Activated naive CD8-positive, alpha-beta T cell treated with anti-CD3 and anti-CD28 coated beads, Interleukin-2, amount 50 U/mL, for 16 hours (primary cell): Measurements from ENCODE around the gene SLC47A2.
"Not testable (repeated sequence)": the region's sequence is repeated elsewhere in the genome, so short reads cannot be mapped to it uniquely, and the experiment has no call there.

Experiments
- DNase-seq: peaks from one replicate; pipeline ENCODE4 v3.0.0-alpha.2; 2020; ENCODE audit warnings: low read depth, low spot score

Gene SLC47A2

GRCh38 chr17:19671433-19671832 is 45.0 kb downstream of the SLC47A2 start:
- no peak for DNase-seq

- no peak for DNase-seq
These were observed 45.5 kb downstream of the SLC47A2 start for GRCh38 chr17:19670908-19671307.

GRCh38 chr17:19669680-19670079 is 46.7 kb downstream of the SLC47A2 start:
- not testable (repeated sequence) for DNase-seq

- DNase-seq, result no peak
These were observed 51.6 kb downstream of the SLC47A2 start for GRCh38 chr17:19664821-19665181.

- DNase-seq, result no peak
These were observed 52.1 kb downstream of the SLC47A2 start for GRCh38 chr17:19664136-19664820.

GRCh38 chr17:19663097-19663496 is 53.3 kb downstream of the SLC47A2 start:
- DNase-seq, result no peak

GRCh38 chr17:19661121-19661520 is 55.3 kb downstream of the SLC47A2 start:
- no peak for DNase-seq

- no peak for DNase-seq
These were observed 56.0 kb downstream of the SLC47A2 start for GRCh38 chr17:19660219-19660870.

- no peak for DNase-seq
These were observed 56.8 kb downstream of the SLC47A2 start for GRCh38 chr17:19659366-19660177.

GRCh38 chr17:19656851-19657581 is 59.4 kb downstream of the SLC47A2 start:
- no peak for DNase-seq

- DNase-seq, result no peak
These were observed 60.0 kb downstream of the SLC47A2 start for GRCh38 chr17:19656336-19656735.

- no peak for DNase-seq
These were observed 61.5 kb downstream of the SLC47A2 start for GRCh38 chr17:19654896-19655295.

GRCh38 chr17:19654342-19654886 is 62.0 kb downstream of the SLC47A2 start:
- DNase-seq, result no peak

- DNase-seq, result no peak
These were observed 63.8 kb downstream of the SLC47A2 start for GRCh38 chr17:19652595-19652994.

- no peak for DNase-seq
These were observed 64.7 kb downstream of the SLC47A2 start for GRCh38 chr17:19651451-19652238.

GRCh38 chr17:19650826-19651225 is 65.6 kb downstream of the SLC47A2 start:
- no peak for DNase-seq

- DNase-seq, result no peak
These were observed 67.2 kb downstream of the SLC47A2 start for GRCh38 chr17:19649274-19649541.

- DNase-seq, result peak; percentile 92
These were observed 67.7 kb downstream of the SLC47A2 start, which contains the start of gene ALDH3A2 for GRCh38 chr17:19648475-19649273. TSS of gene ALDH3A2 (plus strand) at chr17:19648751. CDS start at chr17:19648972, 221 bp downstream.

- peak; percentile 16 for DNase-seq
These were observed 68.5 kb downstream of the SLC47A2 start for GRCh38 chr17:19647697-19648474.
